IMR-90 (cell line): Measurements from ENCODE around the gene C16orf96.

ENCODE experiments used
- BHLHE40 ChIP-seq: fragments of 150-350 bp; IDR thresholded peaks from 2 replicates; pipeline ENCODE4 v1.6.1; 2016; ENCODE audit warnings: mild to moderate bottlenecking, low read depth, low read length
- CEBPB ChIP-seq: IDR thresholded peaks from 2 replicates; pipeline ENCODE4 v1.6.1; 2012; ENCODE audit warnings: low read depth, low read length, improper control_type of control experiment
- CTCF ChIP-seq: conservative IDR thresholded peaks from 2 replicates; pipeline ENCODE4 v1.5.1; 2012; ENCODE audit warnings: mild to moderate bottlenecking, low read depth, low read length, improper control_type of control experiment
- ELK1 ChIP-seq: fragments of 150-350 bp; IDR thresholded peaks from 2 replicates; pipeline ENCODE4 v1.6.1; 2016; ENCODE audit warnings: low read depth, mild to moderate bottlenecking, low read length, moderate library complexity, borderline replicate concordance
- MAZ ChIP-seq: IDR thresholded peaks from 2 replicates; pipeline ENCODE4 v1.6.1; 2012; ENCODE audit warnings: low read depth, mild to moderate bottlenecking, low read length, improper control_type of control experiment, moderate library complexity, borderline replicate concordance
- NFE2L2 ChIP-seq: fragments of 150-350 bp; IDR thresholded peaks from 2 replicates; pipeline ENCODE4 v1.6.1; 2016; ENCODE audit warnings: low read depth, mild to moderate bottlenecking, low read length
- POLR2A ChIP-seq: IDR thresholded peaks from 2 replicates; pipeline ENCODE4 v1.6.1; 2012; ENCODE audit warnings: mild to moderate bottlenecking, low read depth, low read length
- RAD21 ChIP-seq: IDR thresholded peaks from 2 replicates; pipeline ENCODE4 v1.6.1; 2012; ENCODE audit warnings: low read length, improper control_type of control experiment
- RFX5 ChIP-seq: IDR thresholded peaks from 2 replicates; pipeline ENCODE4 v1.8.0; 2012; ENCODE audit warnings: low read depth, mild to moderate bottlenecking, low read length, moderate library complexity
- TF ChIP-seq, protein P1 (sequence below): fragments of 150-350 bp; IDR thresholded peaks from 2 replicates; pipeline ENCODE4 v1.6.1; 2017; ENCODE audit warnings: mild to moderate bottlenecking, antibody characterized with exemption, low read length, low read depth

- no peak for TF ChIP-seq NFE2L2
- TF ChIP-seq CTCF: no peak
- no peak for TF ChIP-seq CEBPB
- TF ChIP-seq, protein P1, sequence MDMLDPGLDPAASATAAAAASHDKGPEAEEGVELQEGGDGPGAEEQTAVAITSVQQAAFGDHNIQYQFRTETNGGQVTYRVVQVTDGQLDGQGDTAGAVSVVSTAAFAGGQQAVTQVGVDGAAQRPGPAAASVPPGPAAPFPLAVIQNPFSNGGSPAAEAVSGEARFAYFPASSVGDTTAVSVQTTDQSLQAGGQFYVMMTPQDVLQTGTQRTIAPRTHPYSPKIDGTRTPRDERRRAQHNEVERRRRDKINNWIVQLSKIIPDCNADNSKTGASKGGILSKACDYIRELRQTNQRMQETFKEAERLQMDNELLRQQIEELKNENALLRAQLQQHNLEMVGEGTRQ: no peak
- no peak for TF ChIP-seq BHLHE40
- TF ChIP-seq POLR2A: no peak
- no peak for TF ChIP-seq RAD21
- no peak for TF ChIP-seq RFX5
- TF ChIP-seq MAZ: no peak
- no peak for TF ChIP-seq ELK1
Measured at GRCh38 chr16:4601036-4601863, 45.1 kb downstream of the C16orf96 start.
